IMR-90 (cell line): ENCODE results near the gene BMERB1. TPM values are rescaled to one million over a fixed set of nuclear protein-coding genes. Genes with fewer than 3 reads are reported as not detected.

Experiments used
- ATAC-seq: fragments of 200-7000 bp; cut with Tn5 transposase; 2 replicates; pipeline ENCODE4 v1.9.1; 2020; ENCODE audit warnings: low read depth, mild to moderate bottlenecking, moderate library complexity
- BruUV-seq: library from RNA; stranded (reverse); fragments of 400-500 nt; replicated peaks from 2 replicates; lab custom pipeline; 2021; lab: Mats Ljungman, UMichigan
- CTCF ChIA-PET: fragments of 300-600 bp; formaldehyde crosslinking; extraction: SDS; loops from one replicate; lab custom pipeline; 2021; ENCODE audit warnings: antibody characterized with exemption; lab: Yijun Ruan, JAX
- POLR2A ChIA-PET: fragments of 300-600 bp; sonication (Branson Sonifier 250); formaldehyde crosslinking; loops from one replicate; lab custom pipeline; 2022; ENCODE audit warnings: antibody characterized with exemption; ENCODE audit not compliant: unreplicated experiment; lab: Charles Lee
- DNase-seq: peaks from one replicate; pipeline ENCODE4 v3.0.0; 2013
- H2AFZ ChIP-seq: replicated peaks from 2 replicates; pipeline ENCODE3; 2013; ENCODE audit warnings: low read length, mild to moderate bottlenecking; ENCODE audit not compliant: poor library complexity
- H2AK5ac ChIP-seq: 2 replicates; pipeline ENCODE4 v1.6.1; 2013; ENCODE audit warnings: low read depth, low read length, inconsistent platforms
- H2AK9ac ChIP-seq: replicated peaks from 2 replicates; pipeline ENCODE3; 2013; ENCODE audit warnings: mild to moderate bottlenecking, low read depth, low read length, moderate library complexity; ENCODE audit not compliant: poor library complexity
- H2BK120ac ChIP-seq: 2 replicates; pipeline ENCODE4 v1.6.1; 2013; ENCODE audit warnings: low read depth, low read length, inconsistent platforms
- H2BK15ac ChIP-seq: 3 replicates; pipeline ENCODE4 v1.6.1; 2013; ENCODE audit warnings: low read depth, low read length, inconsistent platforms
- H2BK20ac ChIP-seq: 2 replicates; pipeline ENCODE4 v1.6.1; 2013; ENCODE audit warnings: low read depth, mild to moderate bottlenecking, inconsistent platforms, low read length, moderate library complexity
- H2BK5ac ChIP-seq: 2 replicates; pipeline ENCODE4 v1.6.1; 2013; ENCODE audit warnings: mild to moderate bottlenecking, low read depth, low read length, inconsistent platforms; ENCODE audit not compliant: poor library complexity, severe bottlenecking
- H3K14ac ChIP-seq: replicated peaks from 2 replicates; pipeline ENCODE4 v1.6.1; 2013; ENCODE audit warnings: low read depth, low read length, inconsistent platforms
- H3K18ac ChIP-seq: 2 replicates; pipeline ENCODE4 v1.6.1; 2013; ENCODE audit warnings: low read depth, low read length, control low read depth
- H3K23ac ChIP-seq: 2 replicates; pipeline ENCODE4 v1.6.1; 2013; ENCODE audit warnings: low read depth, low read length, inconsistent platforms
- H3K27ac ChIP-seq: 2 replicates; pipeline ENCODE4 v1.5.1; 2013; ENCODE audit warnings: mild to moderate bottlenecking, control low read depth, low read length; ENCODE audit not compliant: insufficient read depth
- H3K27me3 ChIP-seq: 2 replicates; pipeline ENCODE4 v1.6.1; 2013; ENCODE audit warnings: low read length; ENCODE audit not compliant: control insufficient read depth, insufficient read depth
- H3K36me3 ChIP-seq: 2 replicates; pipeline ENCODE4 v1.6.1; 2013; ENCODE audit warnings: low read length, mixed read lengths; ENCODE audit not compliant: control insufficient read depth, insufficient read depth
- H3K4ac ChIP-seq: 2 replicates; pipeline ENCODE4 v1.6.1; 2013; ENCODE audit warnings: low read depth, low read length, inconsistent platforms
- H3K4me1 ChIP-seq: 2 replicates; pipeline ENCODE4 v1.6.1; 2013; ENCODE audit warnings: low read length, mixed read lengths; ENCODE audit not compliant: control insufficient read depth, insufficient read depth
- H3K4me2 ChIP-seq: 2 replicates; pipeline ENCODE4 v1.6.1; 2013; ENCODE audit warnings: low read depth, mild to moderate bottlenecking, control low read depth, low read length, moderate library complexity
- H3K4me3 ChIP-seq: 2 replicates; pipeline ENCODE4 v1.5.1; 2013; ENCODE audit warnings: low read depth, mild to moderate bottlenecking, control low read depth, low read length, moderate library complexity; ENCODE audit not compliant: insufficient read depth
- H3K56ac ChIP-seq: 2 replicates; pipeline ENCODE4 v1.6.1; 2013; ENCODE audit warnings: low read length, inconsistent platforms; ENCODE audit not compliant: insufficient read depth; ENCODE audit errors: extremely low read depth
- H3K79me1 ChIP-seq, 2 experiments: 2 replicates each; pipeline ENCODE4 v1.6.1; 2013; ENCODE audit warnings: low read length in 2 of 2, inconsistent platforms in 1 of 2, low read depth in 1 of 2
- H3K9ac ChIP-seq: 2 replicates; pipeline ENCODE4 v1.6.1; 2013; ENCODE audit warnings: low read depth, low read length, control low read depth
- H3K9me1 ChIP-seq: 2 replicates; pipeline ENCODE4 v1.6.1; 2013; ENCODE audit warnings: low read length, inconsistent platforms; ENCODE audit not compliant: insufficient read depth
- H3K9me3 ChIP-seq: 2 replicates; pipeline ENCODE4 v1.6.1; 2013; ENCODE audit warnings: low read length; ENCODE audit not compliant: control insufficient read depth, insufficient read depth
- H4K20me1 ChIP-seq: 2 replicates; pipeline ENCODE4 v1.6.1; 2013; ENCODE audit warnings: low read length, inconsistent platforms; ENCODE audit not compliant: insufficient read depth
- H4K5ac ChIP-seq: 2 replicates; pipeline ENCODE4 v1.6.1; 2013; ENCODE audit warnings: mild to moderate bottlenecking, low read depth, low read length, control low read depth
- H4K8ac ChIP-seq, 2 experiments: 2 replicates each; pipeline ENCODE4 v1.6.1; 2013; ENCODE audit warnings: low read depth in 2 of 2, low read length in 2 of 2, control low read depth in 1 of 2, inconsistent platforms in 1 of 2
- H4K91ac ChIP-seq: 2 replicates; pipeline ENCODE4 v1.6.1; 2013; ENCODE audit warnings: low read depth, low read length, inconsistent platforms; ENCODE audit not compliant: insufficient read depth
- RCOR1 ChIP-seq: IDR thresholded peaks from 2 replicates; pipeline ENCODE4 v1.6.1; 2012; ENCODE audit warnings: mild to moderate bottlenecking, low read length, improper control_type of control experiment; ENCODE audit not compliant: insufficient replicate concordance
- WGBS, 2 experiments: methylation state at CpG; one replicate each; pipeline versions ENCODE4 v1.1.5 to v1.1.7; 2013; ENCODE audit warnings: missing lambda C conversion rate in 2 of 2; ENCODE audit not compliant: insufficient read length in 1 of 2; ENCODE audit errors: extremely low coverage in 2 of 2; 5-methylcytosine and 5-hydroxymethylcytosine counted together
- dilution Hi-C: fragments of 300-500 bp; cut with HindIII; formaldehyde crosslinking; loops from one replicate; pipeline ENCODE4 v1.14.3; 2018; ENCODE audit warnings: low sequenced_read_pairs; ENCODE audit not compliant: unreplicated experiment
- in situ Hi-C: fragments of 300-500 bp; cut with MboI; formaldehyde crosslinking; loops from 3 replicates; pipeline ENCODE4 v1.14.3; 2019; ENCODE audit warnings: low sequenced_read_pairs, inconsistent platforms, mixed read lengths
- intact Hi-C: fragments of 100-400 bp; cut with micrococcal nuclease; formaldehyde crosslinking; loops from 2 replicates; pipeline ENCODE4 v1.10.0; 2022
- polyA plus RNA-seq, 3 experiments: library from polyadenylated mRNA; depleted of rRNA; stranded (reverse); fragments of >200 nt; gene quantifications; 2 replicates each; pipeline ENCODE4 v1.2.3, GENCODE V29; 2012; ENCODE audit warnings: low replicate concordance in 1 of 3
- total RNA-seq: library from RNA; depleted of rRNA; stranded (reverse); fragments of >200 nt; gene quantifications from 2 replicates; pipeline ENCODE4 v1.2.3, GENCODE V29; 2012

BMERB1 gene
- total and polyA plus RNA-seq, 2 of the 4 experiments (the other 2 are of a cell fraction): 22.6 to 32.9 TPM

DNA sequence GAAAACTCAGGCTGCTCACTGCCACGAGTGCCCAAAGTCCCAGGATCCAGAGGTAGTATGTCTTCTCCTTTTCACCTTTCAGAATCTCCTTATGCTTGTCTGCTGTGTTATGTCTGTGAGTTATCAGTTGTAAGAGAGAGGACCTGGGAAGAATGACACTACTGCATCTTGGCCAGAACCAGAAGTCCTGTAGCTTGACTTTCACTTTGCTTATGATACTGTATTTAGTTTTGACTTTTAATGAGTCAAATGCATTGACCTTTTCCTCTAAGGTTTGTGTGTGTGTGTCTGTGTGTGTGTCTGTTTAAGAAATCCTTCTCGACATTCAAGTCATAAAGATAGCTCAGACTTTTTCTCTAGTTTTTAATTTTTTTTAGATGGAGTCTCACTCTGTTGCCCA lies 43.4 kb downstream of the BMERB1 start:
- H4K20me1 ChIP-seq: peaks cover 5% of the 10 kb centered on the region
- CTCF ChIA-PET: no interaction called here
- TF ChIP-seq RCOR1: no peak
- H2BK5ac ChIP-seq: no peak overlapping the region
- peak overlapping the region; percentile 58; the same call in 1 of the 2 replicates for H3K4me2 ChIP-seq
- no peak overlapping the region for H2AK9ac ChIP-seq
- no peak overlapping the region for H2BK20ac ChIP-seq
- H3K9me3 ChIP-seq: peaks cover 4% of the 10 kb centered on the region; the same call in 1 of the 2 replicates
- no peak overlapping the region; a peak in 1 of 4 replicates for H4K8ac ChIP-seq
- H2BK120ac ChIP-seq: no peak overlapping the region; the same call in 1 of the 2 replicates
- H3K14ac ChIP-seq: no peak overlapping the region
- in situ Hi-C loops (loop anchor here (5.0 kb wide), 1 partner anchor 36 kb away; no protein-coding TSS in a partner anchor), intact Hi-C loops (no loop called here), dilution Hi-C loops (no loop called here)
- POLR2A ChIA-PET: no interaction called here
- no peak overlapping the region for H4K91ac ChIP-seq
- H3K18ac ChIP-seq: no peak overlapping the region
- H3K23ac ChIP-seq: no peak overlapping the region
- H2AFZ ChIP-seq: no peak overlapping the region
- no peak overlapping the region for H3K56ac ChIP-seq
- BruUV-seq: no TSS peak
- no CpG with 5 or more reads among the region's 2 CpGs for WGBS, 2 experiments
- no peak overlapping the region for H4K5ac ChIP-seq
- H3K79me1 ChIP-seq: peaks cover 9 to 52% of the 10 kb centered on the region in 2 experiments; a peak in 3 of 4 replicates
- H3K27ac ChIP-seq: no peak overlapping the region
- peaks cover 5% of the 10 kb centered on the region for H3K9me1 ChIP-seq
- H3K4ac ChIP-seq: no peak overlapping the region
- DNase-seq (peak; percentile 36), ATAC-seq (no peak)
- H2BK15ac ChIP-seq: no peak overlapping the region
- H3K27me3 ChIP-seq: no peaks in the 10 kb centered on the region
- no peak overlapping the region for H3K4me3 ChIP-seq
- H3K36me3 ChIP-seq: peaks cover 2% of the 10 kb centered on the region
- H3K4me1 ChIP-seq: peaks cover 2% of the 10 kb centered on the region
- H3K9ac ChIP-seq: no peak overlapping the region
- H2AK5ac ChIP-seq: no peak overlapping the region
